ENCODE results near the gene TLL1. TPM values are rescaled to one million over a fixed set of nuclear protein-coding genes. Genes with fewer than 3 reads are reported as not detected.

The TLL1 gene
- total RNA-seq, 1 experiment from 2014 or later, result 0.41 TPM

- BruUV-seq (replicated peaks), result no TSS peak
- no peak for DNase-seq (ENCODE audit: low read depth, low spot score)
- H3K9me3 ChIP-seq (ENCODE audit: control insufficient read depth, insufficient read depth, low read depth, low read length), result no peaks in the 10 kb centered on the region
- H3K36me3 ChIP-seq (ENCODE audit: control insufficient read depth, insufficient read depth, low read length), result peaks cover 4% of the 10 kb centered on the region; the same call in 1 of the 2 replicates
- H3K27me3 ChIP-seq (ENCODE audit: control insufficient read depth, insufficient read depth, low read length), result no peaks in the 10 kb centered on the region; the same call in 1 of the 2 replicates
- in situ Hi-C loops (cut with HindIII; ENCODE audit: low pct_unique_long_range_greater_than_20kb, low sequenced_read_pairs), result no loop called here
- ChIA-PET CTCF (no interaction called here), POLR2A (no interaction called here)
- no peak overlapping the region for H3K27ac ChIP-seq (ENCODE audit: low read length)
- H3K4me1 ChIP-seq (ENCODE audit: control insufficient read depth, insufficient read depth, low read length), result no peaks in the 10 kb centered on the region; the same call in 1 of the 2 replicates
- TF ChIP-seq POLR2AphosphoS5 (IDR thresholded peaks at IDR 0.05; ENCODE audit: low read depth, low read length) (no peak), TCF7L2 (IDR thresholded peaks at IDR 0.05; ENCODE audit: low read depth, low read length) (no peak), CTCF (IDR thresholded peaks at IDR 0.05) (no peak), REST (IDR thresholded peaks at IDR 0.05; ENCODE audit: insufficient read depth in 1 of 2, low read depth in 2 of 2, low read length in 1 of 2) (no peak), SIN3A (IDR thresholded peaks at IDR 0.05; ENCODE audit: borderline replicate concordance, insufficient read depth, low read depth, low read length) (no peak)
- intact Hi-C loops (cut with micrococcal nuclease; ENCODE audit: unreplicated experiment), result no loop called here
- H3K4me3 ChIP-seq (ENCODE audit: low read depth in 2 of 2, low read length in 2 of 2), result no peak overlapping the region
- no peak for ATAC-seq
Observed at GRCh38 chr4:165874791-165875371, 1.8 kb downstream of the TLL1 start.

GRCh38 chr4:165875446-165875845 lies 2.4 kb downstream of the TLL1 start:
- ChIA-PET POLR2A (no interaction called here), CTCF (no interaction called here)
- intact Hi-C loops (cut with micrococcal nuclease; ENCODE audit: unreplicated experiment) (no loop called here), in situ Hi-C loops (cut with HindIII; ENCODE audit: low pct_unique_long_range_greater_than_20kb, low sequenced_read_pairs) (no loop called here)
- BruUV-seq (replicated peaks), result no TSS peak
- H3K4me3 ChIP-seq (ENCODE audit: low read depth in 2 of 2, low read length in 2 of 2), result no peak overlapping the region
- H3K9me3 ChIP-seq (ENCODE audit: control insufficient read depth, insufficient read depth, low read depth, low read length), result no peaks in the 10 kb centered on the region
- no peaks in the 10 kb centered on the region; the same call in 1 of the 2 replicates for H3K4me1 ChIP-seq (ENCODE audit: control insufficient read depth, insufficient read depth, low read length)
- DNase-seq (ENCODE audit: low read depth, low spot score) (no peak), ATAC-seq (no peak)
- no peak for TF ChIP-seq CTCF (IDR thresholded peaks at IDR 0.05)
- no peak for TF ChIP-seq POLR2AphosphoS5 (IDR thresholded peaks at IDR 0.05; ENCODE audit: low read depth, low read length)
- H3K36me3 ChIP-seq (ENCODE audit: control insufficient read depth, insufficient read depth, low read length), result peaks cover 4% of the 10 kb centered on the region; the same call in 1 of the 2 replicates
- no peaks in the 10 kb centered on the region; the same call in 1 of the 2 replicates for H3K27me3 ChIP-seq (ENCODE audit: control insufficient read depth, insufficient read depth, low read length)
- no peak overlapping the region for H3K27ac ChIP-seq (ENCODE audit: low read length)

Measured in Panc1 (cell line).